ENCODE data around the gene ZNF746.

The ZNF746 gene

GRCh38 chr7:149474309-149475120, 23.1 kb downstream of the ZNF746 start:
- H3K36me3 ChIP-seq (ENCODE audit: control insufficient read depth in 5 of 5, insufficient read depth in 5 of 5, low read length in 5 of 5) = peaks cover 15 to 67% (median 60%) of the 10 kb centered on the region in 5 donors
- peaks cover 0 to 4% (median 3%) of the 10 kb centered on the region in 5 donors for H3K9me3 ChIP-seq (ENCODE audit: control insufficient read depth in 5 of 5, low read length in 5 of 5)
- peaks cover 0 to 3% (median 0%) of the 10 kb centered on the region in 5 donors for H3K4me1 ChIP-seq (ENCODE audit: control insufficient read depth in 5 of 5, insufficient read depth in 5 of 5, low read length in 5 of 5)
- H3K4me3 ChIP-seq (ENCODE audit: low read depth in 1 of 5, low read length in 5 of 5) = no peak overlapping the region
- no peak overlapping the region for H3K27ac ChIP-seq (ENCODE audit: low read depth, low read length)
- no peak overlapping the region for H3K9ac ChIP-seq (ENCODE audit: low read length in 5 of 5)
- H3K27me3 ChIP-seq (ENCODE audit: control insufficient read depth in 5 of 5, insufficient read depth in 4 of 5, low read length in 5 of 5) = no peaks in the 10 kb centered on the region

GRCh38 chr7:149473251-149473650, 24.4 kb downstream of the ZNF746 start:
- Histone ChIP-seq H3K27ac (ENCODE audit: low read depth, low read length) (no peak overlapping the region), H3K9me3 (ENCODE audit: control insufficient read depth in 5 of 5, low read length in 5 of 5) (peaks cover 0 to 3% (median 0%) of the 10 kb centered on the region in 5 donors), H3K36me3 (ENCODE audit: control insufficient read depth in 5 of 5, insufficient read depth in 5 of 5, low read length in 5 of 5) (peaks cover 5 to 67% (median 58%) of the 10 kb centered on the region in 5 donors), H3K4me3 (ENCODE audit: low read depth in 1 of 5, low read length in 5 of 5) (no peak overlapping the region), H3K27me3 (ENCODE audit: control insufficient read depth in 5 of 5, insufficient read depth in 4 of 5, low read length in 5 of 5) (no peaks in the 10 kb centered on the region), H3K9ac (ENCODE audit: low read length in 5 of 5) (no peak overlapping the region), H3K4me1 (ENCODE audit: control insufficient read depth in 5 of 5, insufficient read depth in 5 of 5, low read length in 5 of 5) (peaks cover 0 to 1% (median 0%) of the 10 kb centered on the region in 5 donors)

GRCh38 chr7:149471289-149471953, 26.2 kb downstream of the ZNF746 start:
- Histone ChIP-seq H3K9ac (ENCODE audit: low read length in 5 of 5) (no peak overlapping the region), H3K27me3 (ENCODE audit: control insufficient read depth in 5 of 5, insufficient read depth in 4 of 5, low read length in 5 of 5) (no peaks in the 10 kb centered on the region), H3K27ac (ENCODE audit: low read depth, low read length) (no peak overlapping the region), H3K9me3 (ENCODE audit: control insufficient read depth in 5 of 5, low read length in 5 of 5) (peaks cover 0 to 3% (median 0%) of the 10 kb centered on the region in 5 donors), H3K36me3 (ENCODE audit: control insufficient read depth in 5 of 5, insufficient read depth in 5 of 5, low read length in 5 of 5) (peaks cover 3 to 50% (median 46%) of the 10 kb centered on the region in 5 donors), H3K4me1 (ENCODE audit: control insufficient read depth in 5 of 5, insufficient read depth in 5 of 5, low read length in 5 of 5) (no peaks in the 10 kb centered on the region), H3K4me3 (ENCODE audit: low read depth in 1 of 5, low read length in 5 of 5) (no peak overlapping the region)

GRCh38 chr7:149469806-149470205, 27.8 kb downstream of the ZNF746 start:
- Histone ChIP-seq H3K36me3 (ENCODE audit: control insufficient read depth in 5 of 5, insufficient read depth in 5 of 5, low read length in 5 of 5) (peaks cover 0 to 35% (median 32%) of the 10 kb centered on the region in 5 donors), H3K27ac (ENCODE audit: low read depth, low read length) (no peak overlapping the region), H3K4me1 (ENCODE audit: control insufficient read depth in 5 of 5, insufficient read depth in 5 of 5, low read length in 5 of 5) (no peaks in the 10 kb centered on the region), H3K9me3 (ENCODE audit: control insufficient read depth in 5 of 5, low read length in 5 of 5) (peaks cover 0 to 3% (median 0%) of the 10 kb centered on the region in 5 donors), H3K4me3 (ENCODE audit: low read depth in 1 of 5, low read length in 5 of 5) (no peak overlapping the region), H3K27me3 (ENCODE audit: control insufficient read depth in 5 of 5, insufficient read depth in 4 of 5, low read length in 5 of 5) (no peaks in the 10 kb centered on the region), H3K9ac (ENCODE audit: low read length in 5 of 5) (no peak overlapping the region)

- Histone ChIP-seq H3K9me3 (ENCODE audit: control insufficient read depth in 5 of 5, low read length in 5 of 5) (peaks cover 0 to 3% (median 0%) of the 10 kb centered on the region in 5 donors), H3K36me3 (ENCODE audit: control insufficient read depth in 5 of 5, insufficient read depth in 5 of 5, low read length in 5 of 5) (peaks cover 0 to 19% (median 18%) of the 10 kb centered on the region in 5 donors), H3K27me3 (ENCODE audit: control insufficient read depth in 5 of 5, insufficient read depth in 4 of 5, low read length in 5 of 5) (no peaks in the 10 kb centered on the region), H3K9ac (ENCODE audit: low read length in 5 of 5) (no peak overlapping the region), H3K4me1 (ENCODE audit: control insufficient read depth in 5 of 5, insufficient read depth in 5 of 5, low read length in 5 of 5) (no peaks in the 10 kb centered on the region), H3K27ac (ENCODE audit: low read depth, low read length) (no peak overlapping the region), H3K4me3 (ENCODE audit: low read depth in 1 of 5, low read length in 5 of 5) (no peak overlapping the region)
These were observed 29.4 kb downstream of the ZNF746 start for GRCh38 chr7:149468208-149468607.

- no peak overlapping the region for H3K27ac ChIP-seq (ENCODE audit: low read depth, low read length)
- H3K4me1 ChIP-seq (ENCODE audit: control insufficient read depth in 5 of 5, insufficient read depth in 5 of 5, low read length in 5 of 5) = no peaks in the 10 kb centered on the region
- peaks cover 0 to 3% (median 0%) of the 10 kb centered on the region in 5 donors for H3K9me3 ChIP-seq (ENCODE audit: control insufficient read depth in 5 of 5, low read length in 5 of 5)
- no peaks in the 10 kb centered on the region for H3K27me3 ChIP-seq (ENCODE audit: control insufficient read depth in 5 of 5, insufficient read depth in 4 of 5, low read length in 5 of 5)
- H3K4me3 ChIP-seq (ENCODE audit: low read depth in 1 of 5, low read length in 5 of 5) = no peak overlapping the region
- H3K36me3 ChIP-seq (ENCODE audit: control insufficient read depth in 5 of 5, insufficient read depth in 5 of 5, low read length in 5 of 5) = peaks cover 0 to 11% (median 10%) of the 10 kb centered on the region in 5 donors
- H3K9ac ChIP-seq (ENCODE audit: low read length in 5 of 5) = no peak overlapping the region
These were observed 30.2 kb downstream of the ZNF746 start for GRCh38 chr7:149467321-149467859.

- H3K4me3 ChIP-seq (ENCODE audit: low read depth in 1 of 5, low read length in 5 of 5) = no peak overlapping the region
- H3K4me1 ChIP-seq (ENCODE audit: control insufficient read depth in 5 of 5, insufficient read depth in 5 of 5, low read length in 5 of 5) = peaks cover 0 to under 1% (median under 1%) of the 10 kb centered on the region in 5 donors
- H3K9me3 ChIP-seq (ENCODE audit: control insufficient read depth in 5 of 5, low read length in 5 of 5) = peaks cover 0 to 3% (median 0%) of the 10 kb centered on the region in 5 donors
- no peak overlapping the region for H3K27ac ChIP-seq (ENCODE audit: low read depth, low read length)
- no peaks in the 10 kb centered on the region for H3K27me3 ChIP-seq (ENCODE audit: control insufficient read depth in 5 of 5, insufficient read depth in 4 of 5, low read length in 5 of 5)
- H3K9ac ChIP-seq (ENCODE audit: low read length in 5 of 5) = no peak overlapping the region
- peaks cover 0 to 5% (median 3%) of the 10 kb centered on the region in 5 donors for H3K36me3 ChIP-seq (ENCODE audit: control insufficient read depth in 5 of 5, insufficient read depth in 5 of 5, low read length in 5 of 5)
These were observed 31.2 kb downstream of the ZNF746 start for GRCh38 chr7:149466364-149466763.

- Histone ChIP-seq H3K36me3 (ENCODE audit: control insufficient read depth in 5 of 5, insufficient read depth in 5 of 5, low read length in 5 of 5) (no peaks in the 10 kb centered on the region), H3K27ac (ENCODE audit: low read depth, low read length) (no peak overlapping the region), H3K9me3 (ENCODE audit: control insufficient read depth in 5 of 5, low read length in 5 of 5) (no peaks in the 10 kb centered on the region), H3K9ac (ENCODE audit: low read length in 5 of 5) (no peak overlapping the region), H3K4me1 (ENCODE audit: control insufficient read depth in 5 of 5, insufficient read depth in 5 of 5, low read length in 5 of 5) (peaks cover 2 to 19% (median 16%) of the 10 kb centered on the region in 5 donors), H3K27me3 (ENCODE audit: control insufficient read depth in 5 of 5, insufficient read depth in 4 of 5, low read length in 5 of 5) (no peaks in the 10 kb centered on the region), H3K4me3 (ENCODE audit: low read depth in 1 of 5, low read length in 5 of 5) (no peak overlapping the region)
These were observed 34.0 kb downstream of the ZNF746 start for GRCh38 chr7:149463500-149464161.

- Histone ChIP-seq H3K9ac (ENCODE audit: low read length in 5 of 5) (no peak overlapping the region), H3K27me3 (ENCODE audit: control insufficient read depth in 5 of 5, insufficient read depth in 4 of 5, low read length in 5 of 5) (no peaks in the 10 kb centered on the region), H3K27ac (ENCODE audit: low read depth, low read length) (no peak overlapping the region), H3K4me1 (ENCODE audit: control insufficient read depth in 5 of 5, insufficient read depth in 5 of 5, low read length in 5 of 5) (peaks cover 2 to 24% (median 20%) of the 10 kb centered on the region in 5 donors), H3K9me3 (ENCODE audit: control insufficient read depth in 5 of 5, low read length in 5 of 5) (no peaks in the 10 kb centered on the region), H3K4me3 (ENCODE audit: low read depth in 1 of 5, low read length in 5 of 5) (no peak overlapping the region), H3K36me3 (ENCODE audit: control insufficient read depth in 5 of 5, insufficient read depth in 5 of 5, low read length in 5 of 5) (no peaks in the 10 kb centered on the region)
These were observed 35.5 kb downstream of the ZNF746 start for GRCh38 chr7:149462101-149462520.
